NCI-H2227 treated with DMSO at 0.1 percent for 48 hours (cell line): Measurements from ENCODE around the gene ARHGAP21.
"Not testable (repeated sequence)": the region's sequence is repeated elsewhere in the genome, so short reads cannot be mapped to it uniquely, and the experiment has no call there.

ENCODE experiments used
- DNase-seq: peaks from one replicate; lab custom pipeline; 2025; lab: John Stamatoyannopoulos, UW

Gene ARHGAP21

DNA sequence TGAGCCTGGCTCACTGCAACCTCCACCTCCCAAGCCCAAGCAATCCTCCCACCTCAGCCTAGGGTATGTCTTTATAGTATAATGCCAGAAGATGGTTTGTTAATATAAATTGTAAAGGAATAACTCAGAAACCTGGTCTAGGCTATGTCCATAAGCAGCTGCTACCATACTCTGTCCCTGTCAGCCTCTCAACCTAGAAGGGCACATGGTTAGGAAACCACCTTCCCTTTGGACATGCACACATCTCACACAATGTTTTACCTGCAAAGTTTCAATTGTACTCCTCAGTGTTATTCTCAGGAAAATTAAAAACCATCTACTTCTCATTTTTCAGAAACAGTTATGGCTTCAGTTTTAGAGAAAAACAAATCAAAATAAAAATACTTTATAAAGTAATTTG is 40.1 kb downstream of the ARHGAP21 start:
- no peak for DNase-seq

DNA sequence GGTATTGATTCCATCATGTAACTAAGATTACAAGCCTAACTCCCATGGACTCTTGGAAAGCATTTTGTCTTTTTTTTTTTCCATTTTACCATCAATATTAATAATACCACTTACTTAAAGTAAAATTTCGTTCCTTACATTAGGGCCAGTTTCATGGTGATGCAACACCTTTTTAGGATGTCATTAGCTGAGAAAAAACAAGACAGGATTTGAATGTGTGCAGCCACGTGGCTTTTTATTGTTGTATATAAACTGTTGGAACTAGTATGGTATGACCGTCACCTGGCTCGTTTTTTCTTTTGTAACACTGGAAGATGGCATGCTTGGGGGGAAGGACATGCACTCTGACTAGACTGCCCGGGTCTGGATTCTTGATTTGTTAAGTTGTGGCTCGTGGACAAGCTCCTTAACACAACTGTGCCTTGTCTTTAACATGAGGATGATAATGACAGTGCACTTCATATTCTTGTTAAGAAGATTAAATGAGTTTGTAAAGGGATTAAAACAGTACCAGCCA is 42.1 kb downstream of the ARHGAP21 start:
- DNase-seq: no peak

GRCh38 chr10:24680647-24681524 is 42.8 kb downstream of the ARHGAP21 start:
- DNase-seq: no peak

DNA sequence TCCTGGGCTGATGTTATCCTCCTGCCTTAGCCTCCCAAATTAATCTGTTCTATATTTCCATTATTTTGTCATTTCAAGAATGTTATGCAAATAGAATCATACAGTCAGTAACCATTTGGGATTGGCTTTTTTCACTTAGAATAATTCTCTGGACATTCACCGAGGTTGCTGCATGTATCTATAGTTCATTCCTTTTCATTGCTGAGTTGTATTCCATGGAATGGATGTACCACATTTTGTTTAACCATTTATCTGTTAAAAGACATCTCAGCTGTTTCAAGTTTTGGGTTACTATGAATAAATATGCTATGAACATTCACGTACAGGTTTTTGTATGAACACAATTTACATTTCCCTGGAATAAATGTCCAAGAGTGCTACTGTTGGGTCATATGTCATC is 44.9 kb downstream of the ARHGAP21 start:
- DNase-seq: no peak

DNA sequence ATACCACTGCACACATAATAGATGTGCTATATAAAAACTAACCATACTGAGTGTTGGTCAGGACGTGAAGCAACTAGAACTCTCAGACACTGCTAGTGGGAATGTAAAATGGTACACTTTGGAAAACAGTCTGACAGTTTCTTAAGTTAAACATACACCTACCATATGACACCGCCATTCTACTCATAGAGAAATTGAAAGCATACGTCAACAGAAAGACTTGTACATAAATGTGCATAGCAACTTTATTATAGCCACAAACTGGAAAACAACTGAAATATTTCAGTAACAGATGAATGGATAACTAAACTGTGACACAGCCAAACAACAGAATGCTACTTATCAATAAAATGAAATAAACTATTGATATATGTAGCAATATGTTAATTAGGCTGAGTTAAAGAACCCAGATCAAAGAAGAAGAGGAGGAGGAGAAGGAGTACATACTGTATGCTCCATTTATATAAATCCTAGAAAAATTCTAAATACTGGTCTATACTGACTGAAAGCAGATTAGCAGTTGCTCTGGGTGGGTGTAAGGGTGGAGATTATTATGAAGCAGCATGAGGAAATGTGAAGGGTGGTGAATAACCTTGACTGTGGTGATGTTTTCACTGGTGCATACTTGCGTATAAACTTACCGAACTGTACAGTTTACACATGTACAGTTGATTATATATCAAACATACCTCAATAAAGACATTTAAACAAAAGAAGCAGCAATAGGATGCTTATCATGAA is 48.6 kb downstream of the ARHGAP21 start:
- DNase-seq: no peak

DNA sequence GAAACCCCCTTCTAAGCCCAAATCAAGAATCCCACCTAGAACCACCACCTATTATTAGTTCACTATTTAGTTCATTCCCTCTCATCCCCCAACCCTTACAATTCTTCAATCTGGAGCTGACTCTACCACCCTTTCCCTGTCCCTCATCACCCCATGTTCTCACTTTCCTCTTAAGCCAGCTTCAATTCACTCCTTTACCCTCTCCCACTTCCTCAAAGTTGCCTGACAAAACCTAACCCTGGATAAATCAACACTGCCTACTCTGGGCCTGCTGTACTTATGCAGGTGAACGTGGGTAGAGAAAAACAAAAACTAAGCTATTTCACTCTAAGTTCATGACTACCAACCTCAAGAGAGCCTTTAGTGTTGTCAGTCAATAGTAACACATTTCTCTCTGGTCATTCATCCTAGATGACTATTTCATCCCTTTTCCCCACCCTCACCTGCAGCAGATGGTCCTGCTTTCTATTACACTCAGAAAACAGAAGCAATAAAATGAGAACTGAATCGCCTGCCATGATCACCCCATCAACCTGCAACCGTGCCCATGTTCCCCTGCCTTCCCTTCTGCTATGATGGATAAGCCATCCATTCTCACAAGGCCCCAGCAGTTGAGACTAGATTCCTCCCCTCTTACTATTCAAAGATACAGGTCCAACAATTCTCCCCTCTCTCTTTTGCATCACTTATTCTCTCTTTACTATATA is 52.6 kb downstream of the ARHGAP21 start:
- DNase-seq: no peak

GRCh38 chr10:24669285-24669852 is 54.3 kb downstream of the ARHGAP21 start:
- DNase-seq: no peak

DNA sequence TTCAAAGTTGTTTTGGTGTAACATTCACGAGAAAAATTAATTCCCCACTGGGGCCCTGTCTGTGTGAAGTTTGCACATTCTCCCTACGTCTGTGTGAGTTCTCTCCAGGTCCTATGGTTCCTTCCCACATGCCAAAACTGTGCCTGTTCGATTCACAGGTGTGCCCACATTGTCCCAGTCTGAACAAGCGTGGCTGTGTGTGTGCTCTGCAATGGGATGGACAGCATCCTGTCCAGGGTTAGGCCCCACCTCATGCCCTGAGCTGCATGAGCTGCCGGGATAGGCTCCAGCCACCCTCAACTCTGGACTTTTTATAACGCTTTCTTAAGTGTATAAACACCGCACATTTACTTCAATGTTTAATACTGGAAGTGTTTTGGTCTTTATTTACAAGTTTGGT is 55.4 kb downstream of the ARHGAP21 start:
- DNase-seq: no peak

DNA sequence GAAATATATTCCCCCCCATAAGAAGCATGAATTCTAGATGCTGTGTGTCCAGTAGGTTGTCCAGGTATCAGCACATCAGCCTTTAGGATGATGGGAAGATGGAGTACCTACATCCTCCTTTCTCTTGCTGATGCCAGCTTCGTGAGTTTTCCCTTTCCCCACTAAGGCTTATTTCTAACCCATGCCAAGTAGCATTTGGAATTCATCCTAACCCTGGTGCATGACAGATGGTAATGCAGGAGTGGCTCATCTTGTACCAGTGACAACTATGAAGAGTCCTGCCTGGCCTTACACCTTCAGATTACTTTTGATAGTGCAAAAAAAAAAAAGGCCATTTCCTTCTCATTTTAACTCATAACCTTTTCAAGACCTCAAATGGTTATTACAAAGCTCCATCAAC is 58.7 kb downstream of the ARHGAP21 start:
- DNase-seq: no peak

- no peak for DNase-seq
Measured at GRCh38 chr10:24661376-24661775, 62.3 kb downstream of the ARHGAP21 start.

DNA sequence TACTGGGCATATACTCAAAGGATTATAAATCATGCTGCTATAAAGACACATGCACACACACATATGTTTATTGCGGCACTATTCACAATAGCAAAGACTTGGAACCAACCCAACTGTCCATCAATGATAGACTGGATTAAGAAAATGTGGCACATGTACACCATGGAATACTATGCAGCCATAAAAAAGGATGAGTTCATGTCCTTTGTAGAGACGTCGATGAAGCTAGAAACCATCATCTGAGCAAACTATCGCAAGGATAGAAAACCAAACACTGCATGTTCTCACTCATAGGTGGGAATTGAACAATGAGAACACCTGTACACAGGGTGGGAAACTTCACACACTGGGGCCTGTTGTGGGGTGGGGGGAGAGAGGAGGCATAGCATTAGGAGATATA is 65.4 kb downstream of the ARHGAP21 start:
- not testable (repeated sequence) for DNase-seq

- not testable (repeated sequence) for DNase-seq
Measured at GRCh38 chr10:24656326-24656725, 67.4 kb downstream of the ARHGAP21 start.

DNA sequence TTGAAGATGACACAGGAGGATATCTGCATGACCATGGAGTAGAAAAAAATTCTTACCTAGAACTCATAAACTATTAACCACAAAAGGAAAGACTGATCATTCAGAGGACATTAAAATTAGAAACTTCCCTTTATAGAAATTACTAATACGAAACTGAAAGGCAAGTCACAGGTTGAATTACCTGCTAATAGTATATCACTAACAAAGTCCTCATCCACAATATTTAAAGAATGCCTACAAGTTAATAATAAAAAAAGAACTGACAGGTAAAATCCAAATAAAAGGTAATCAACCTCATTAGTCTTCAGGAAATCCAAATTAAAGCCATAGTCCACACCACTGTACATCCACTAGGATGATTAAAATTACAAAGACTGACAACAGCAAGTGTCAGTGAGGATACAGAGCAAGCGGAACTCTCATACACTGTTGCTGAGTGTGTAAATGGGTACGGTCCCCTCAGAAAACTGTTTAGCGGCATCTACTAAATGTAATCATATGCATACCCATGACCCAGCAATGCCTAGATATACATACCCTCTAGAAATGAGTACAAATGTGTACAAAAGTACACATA is 71.2 kb downstream of the ARHGAP21 start:
- no peak for DNase-seq

- DNase-seq: no peak
Measured at GRCh38 chr10:24651923-24652322, 71.8 kb downstream of the ARHGAP21 start.

DNA sequence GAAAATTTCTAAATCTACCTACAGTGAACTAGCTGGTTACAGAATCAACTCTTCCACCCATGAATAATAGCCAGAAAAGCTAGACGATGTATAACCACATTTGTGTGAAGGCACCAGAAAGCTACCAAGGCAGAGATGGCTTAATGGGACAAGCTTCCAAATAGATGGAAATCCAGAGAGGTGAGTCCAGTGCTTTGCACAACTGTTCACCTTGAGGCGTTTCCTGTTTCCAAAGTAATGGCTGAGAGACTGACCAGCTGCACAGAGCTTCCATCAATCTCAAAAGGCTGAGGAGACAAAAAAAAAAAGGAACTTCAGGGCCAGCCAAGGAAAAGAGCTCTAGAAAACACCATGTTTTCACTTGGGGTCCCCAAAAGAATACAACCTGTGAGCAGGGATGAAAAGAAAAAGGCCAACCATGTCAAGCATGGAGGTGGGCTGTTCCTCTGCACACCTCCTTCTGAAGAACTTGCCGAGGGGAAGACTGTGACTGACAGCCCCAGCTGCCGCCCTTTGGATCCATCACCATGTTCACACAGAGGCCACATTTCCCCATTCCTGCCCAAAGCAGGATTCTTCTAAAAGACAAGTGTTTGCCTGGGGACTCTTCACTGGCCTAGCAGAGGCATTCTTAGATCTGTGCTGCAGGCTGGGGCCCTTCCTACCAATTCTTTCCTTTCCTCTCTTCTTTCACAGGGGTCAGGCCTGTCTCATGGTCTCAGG is 72.9 kb downstream of the ARHGAP21 start:
- DNase-seq: no peak

- no peak for DNase-seq
Measured at GRCh38 chr10:24645784-24646183, 77.9 kb downstream of the ARHGAP21 start.

GRCh38 chr10:24645022-24645421 is 78.7 kb downstream of the ARHGAP21 start:
- DNase-seq: no peak

DNA sequence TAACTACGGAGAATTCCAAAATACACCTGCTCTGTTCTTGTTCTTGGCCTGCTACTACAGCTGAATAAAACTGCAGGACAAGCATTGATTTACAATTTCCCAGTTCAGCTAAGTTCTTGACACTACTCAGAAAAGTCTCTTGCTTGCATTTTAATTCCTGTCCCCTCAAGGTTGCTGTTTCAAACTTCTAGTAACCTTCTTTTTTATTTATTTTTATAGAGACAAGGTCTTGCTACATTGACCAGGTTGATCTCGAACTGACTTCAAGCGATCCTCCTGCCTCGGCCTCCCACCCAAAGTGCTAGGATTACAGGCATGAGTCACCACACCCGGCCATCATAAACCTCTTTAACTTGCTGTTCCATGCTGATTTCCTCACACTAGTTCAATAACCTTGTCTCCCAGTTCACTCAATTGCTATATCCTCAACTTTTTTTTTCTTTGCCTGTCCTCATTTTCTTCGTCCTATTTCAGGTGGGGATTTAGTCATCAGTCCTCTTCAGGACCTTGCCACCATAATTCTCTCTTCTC is 79.9 kb downstream of the ARHGAP21 start:
- no peak for DNase-seq

GRCh38 chr10:24642921-24643678 is 80.6 kb downstream of the ARHGAP21 start:
- DNase-seq: peak; percentile 51

GRCh38 chr10:24639124-24639523 is 84.6 kb downstream of the ARHGAP21 start:
- no peak for DNase-seq
